HCT116 (cell line): Measurements from ENCODE around the gene TEX48. TPM values are rescaled to one million over a fixed set of nuclear protein-coding genes. Genes with fewer than 3 reads are reported as not detected.

Source experiments
- ATAC-seq: fragments of 200-7000 bp; cut with Tn5 transposase; 2 replicates; pipeline ENCODE4 v1.9.1; 2020; ENCODE audit warnings: mild to moderate bottlenecking, moderate library complexity
- BruUV-seq: library from RNA; stranded (reverse); fragments of 400-500 nt; replicated peaks from 2 replicates; lab custom pipeline; 2021; lab: Mats Ljungman, UMichigan
- CTCF ChIA-PET: fragments of 300-600 bp; sonication (Branson Sonifier 250); formaldehyde crosslinking; loops from one replicate; lab custom pipeline; 2021; ENCODE audit warnings: antibody characterized with exemption; lab: Charles Lee
- POLR2A ChIA-PET: fragments of 300-600, 350-600 bp; sonication (Branson Sonifier 250); formaldehyde crosslinking; loops from one replicate; lab custom pipeline; 2021; ENCODE audit warnings: antibody characterized with exemption; lab: Charles Lee
- RAD21 ChIA-PET, 2 experiments: fragments of 300-600 bp; sonication (Branson Sonifier 250); formaldehyde crosslinking; loops; one replicate each; lab custom pipeline; 2023; ENCODE audit warnings: low total read pairs in 2 of 2; ENCODE audit not compliant: uncharacterized antibody in 2 of 2, unreplicated experiment in 2 of 2, low non-redundant PET in 1 of 2; lab: Charles Lee
- DNase-seq: peaks from one replicate; pipeline ENCODE4 v3.0.0-alpha.2; 2010; ENCODE audit warnings: low read depth, low spot score
- H2AFZ ChIP-seq: fragments of 200-600 bp; shearing (Covaris generic), sonication (generic); 2 replicates; pipeline ENCODE4 v1.6.1; 2017; ENCODE audit warnings: low read depth, mixed run types, mixed read lengths, antibody characterized with exemption, low read length; ENCODE audit not compliant: poor library complexity, severe bottlenecking
- H3K27ac ChIP-seq: 2 replicates; pipeline ENCODE4 v1.5.1; 2012; ENCODE audit warnings: low read depth, low read length
- H3K27me3 ChIP-seq: fragments of 200-600 bp; sonication (generic); 2 replicates; pipeline ENCODE4 v1.6.1; 2016; ENCODE audit warnings: mixed run types, low read length, mixed read lengths; ENCODE audit not compliant: insufficient read depth
- H3K36me3 ChIP-seq, 2 experiments: fragments of 200-500 bp in 1 of 2; fragments of 200-600 bp in 1 of 2; sonication (Bioruptor generic) in 1 of 2; sonication (generic) in 1 of 2; 2 replicates each; pipeline versions ENCODE4 v1.5.1 to v1.6.1; 2014 to 2016; ENCODE audit warnings: low read length in 2 of 2, inconsistent platforms in 1 of 2, mixed read lengths in 1 of 2, mixed run types in 1 of 2; ENCODE audit not compliant: insufficient read depth in 2 of 2, control insufficient read depth in 1 of 2
- H3K4me1 ChIP-seq, 2 experiments: fragments of 200-600 bp in 1 of 2; sonication (generic) in 1 of 2; 2 replicates each; pipeline versions ENCODE4 v1.5.1 to v1.6.1; 2012 to 2017; ENCODE audit warnings: low read length in 2 of 2, inconsistent platforms in 1 of 2, mild to moderate bottlenecking in 1 of 2, mixed read lengths in 1 of 2, mixed run types in 1 of 2, moderate library complexity in 1 of 2; ENCODE audit not compliant: insufficient read depth in 2 of 2, control insufficient read depth in 1 of 2
- H3K4me2 ChIP-seq: fragments of 200-600 bp; sonication (generic); 2 replicates; pipeline ENCODE4 v1.6.1; 2017; ENCODE audit warnings: mixed run types, low read length, mixed read lengths
- H3K4me3 ChIP-seq, 2 experiments: fragments of 200-600 bp in 1 of 2; sonication (generic) in 1 of 2; replicated peaks in 1 of 2; 2 replicates each; pipeline ENCODE4 v1.5.1; 2011 to 2016; ENCODE audit warnings: low read length in 2 of 2, control low read depth in 1 of 2, low read depth in 1 of 2, mild to moderate bottlenecking in 1 of 2, mixed read lengths in 1 of 2, mixed run types in 1 of 2
- H3K79me2 ChIP-seq: fragments of 200-600 bp; sonication (generic); 2 replicates; pipeline ENCODE4 v1.6.1; 2017; ENCODE audit warnings: mild to moderate bottlenecking, mixed run types, low read length, moderate library complexity, mixed read lengths; ENCODE audit not compliant: insufficient read depth
- H3K9ac ChIP-seq: fragments of 200-600 bp; sonication (generic); 2 replicates; pipeline ENCODE4 v1.6.1; 2016; ENCODE audit warnings: low read length, mixed read lengths
- H3K9me2 ChIP-seq: fragments of 200-600 bp; sonication (generic), shearing (Covaris generic); 2 replicates; pipeline ENCODE4 v1.6.1; 2017; ENCODE audit warnings: mixed run types, mild to moderate bottlenecking, moderate library complexity; ENCODE audit not compliant: insufficient read depth
- H3K9me3 ChIP-seq, 2 experiments: fragments of 200-500 bp in 1 of 2; fragments of 200-600 bp in 1 of 2; sonication (Bioruptor generic) in 1 of 2; sonication (generic) in 1 of 2; 2 replicates each; pipeline ENCODE4 v1.6.1; 2014 to 2017; ENCODE audit warnings: low read length in 2 of 2, mixed read lengths in 2 of 2, inconsistent platforms in 1 of 2, low read depth in 1 of 2, mild to moderate bottlenecking in 1 of 2, mixed run types in 1 of 2, moderate library complexity in 1 of 2; ENCODE audit not compliant: control insufficient read depth in 1 of 2, insufficient read depth in 1 of 2
- H4K20me1 ChIP-seq: fragments of 200-600 bp; sonication (generic), shearing (Covaris generic); 2 replicates; pipeline ENCODE4 v1.6.1; 2017; ENCODE audit warnings: mixed run types, mild to moderate bottlenecking, moderate library complexity; ENCODE audit not compliant: insufficient read depth
- CBX3 ChIP-seq: IDR thresholded peaks from 2 replicates; pipeline ENCODE4 v1.6.1; 2012; ENCODE audit warnings: low read depth
- CEBPB ChIP-seq: IDR thresholded peaks from 2 replicates; pipeline ENCODE4 v1.6.1; 2012; ENCODE audit warnings: low read depth
- EGR1 ChIP-seq: IDR thresholded peaks from 2 replicates; pipeline ENCODE4 v1.6.1; 2012; ENCODE audit warnings: low read depth
- ELF1 ChIP-seq: IDR thresholded peaks from 2 replicates; pipeline ENCODE4 v1.6.1; 2012; ENCODE audit warnings: low read depth, borderline replicate concordance
- EZH2 ChIP-seq: fragments of 200-600 bp; sonication (generic); IDR thresholded peaks from 2 replicates; pipeline ENCODE4 v1.6.1; 2017; ENCODE audit warnings: antibody characterized with exemption, mixed run types
- EZH2phosphoT487 ChIP-seq: fragments of 200-600 bp; IDR thresholded peaks from 2 replicates; pipeline ENCODE4 v1.6.1; 2018; ENCODE audit warnings: antibody characterized with exemption, borderline replicate concordance
- FOSL1 ChIP-seq: IDR thresholded peaks from 2 replicates; pipeline ENCODE4 v1.6.1; 2012; ENCODE audit warnings: low read depth
- POLR2A ChIP-seq: IDR thresholded peaks from 2 replicates; pipeline ENCODE4 v1.7.0; 2011; ENCODE audit warnings: borderline replicate concordance; ENCODE audit not compliant: insufficient read depth, insufficient read length; ENCODE audit errors: extremely low read depth
- POLR2AphosphoS5 ChIP-seq: IDR thresholded peaks from 2 replicates; pipeline ENCODE4 v1.6.1; 2011; ENCODE audit warnings: mild to moderate bottlenecking, low read depth, low read length, moderate library complexity
- RAD21 ChIP-seq: IDR thresholded peaks from 2 replicates; pipeline ENCODE4 v1.6.1; 2012; ENCODE audit warnings: low read depth, mild to moderate bottlenecking
- SIN3A ChIP-seq: IDR thresholded peaks from 2 replicates; pipeline ENCODE4 v1.6.1; 2012; ENCODE audit warnings: low read depth
- SP1 ChIP-seq: IDR thresholded peaks from 2 replicates; pipeline ENCODE4 v1.6.1; 2012; ENCODE audit warnings: low read depth
- SRF ChIP-seq: IDR thresholded peaks from 2 replicates; pipeline ENCODE4 v1.6.1; 2012; ENCODE audit warnings: low read depth
- TCF7L2 ChIP-seq: IDR thresholded peaks from 2 replicates; pipeline ENCODE4 v1.7.0; 2011; ENCODE audit warnings: borderline replicate concordance, inconsistent platforms; ENCODE audit not compliant: insufficient read depth, insufficient read length; ENCODE audit errors: extremely low read depth
- YY1 ChIP-seq: IDR thresholded peaks from 2 replicates; pipeline ENCODE4 v1.6.1; 2011; ENCODE audit warnings: low read length, low read depth, moderate library complexity, mild to moderate bottlenecking; ENCODE audit not compliant: insufficient replicate concordance; ENCODE audit errors: extremely low read depth
- ZFX ChIP-seq: fragments of 450-650 bp; IDR thresholded peaks from 2 replicates; pipeline ENCODE4 v1.6.1; 2017
- ZNF274 ChIP-seq: fragments of 200-500 bp; sonication (Bioruptor generic); IDR thresholded peaks from 2 replicates; pipeline ENCODE4 v1.6.1; 2014; ENCODE audit warnings: mild to moderate bottlenecking, low read depth, low read length, inconsistent platforms
- intact Hi-C: fragments of 100-400 bp; cut with micrococcal nuclease; formaldehyde crosslinking; loops from 2 replicates; pipeline ENCODE4 v1.10.0; 2022
- total RNA-seq: library from RNA; stranded (reverse); gene quantifications from one replicate; pipeline ENCODE4 v1.2.1, GENCODE V29; 2021; ENCODE audit not compliant: unreplicated experiment
- TF ChIP-seq, protein P1 (sequence below): IDR thresholded peaks from 2 replicates; pipeline ENCODE4 v1.6.1; 2011; ENCODE audit warnings: mild to moderate bottlenecking, low read length, moderate library complexity; ENCODE audit not compliant: insufficient replicate concordance; ENCODE audit errors: extremely low read depth
- TF ChIP-seq, protein P2 (sequence below): IDR thresholded peaks from 2 replicates; pipeline ENCODE4 v1.6.1; 2012
- TF ChIP-seq, protein P3 (sequence below): IDR thresholded peaks from 2 replicates; pipeline ENCODE4 v1.6.1; 2012

TEX48 gene
- total RNA-seq, 1 experiment from 2014 or later = not detected

DNA sequence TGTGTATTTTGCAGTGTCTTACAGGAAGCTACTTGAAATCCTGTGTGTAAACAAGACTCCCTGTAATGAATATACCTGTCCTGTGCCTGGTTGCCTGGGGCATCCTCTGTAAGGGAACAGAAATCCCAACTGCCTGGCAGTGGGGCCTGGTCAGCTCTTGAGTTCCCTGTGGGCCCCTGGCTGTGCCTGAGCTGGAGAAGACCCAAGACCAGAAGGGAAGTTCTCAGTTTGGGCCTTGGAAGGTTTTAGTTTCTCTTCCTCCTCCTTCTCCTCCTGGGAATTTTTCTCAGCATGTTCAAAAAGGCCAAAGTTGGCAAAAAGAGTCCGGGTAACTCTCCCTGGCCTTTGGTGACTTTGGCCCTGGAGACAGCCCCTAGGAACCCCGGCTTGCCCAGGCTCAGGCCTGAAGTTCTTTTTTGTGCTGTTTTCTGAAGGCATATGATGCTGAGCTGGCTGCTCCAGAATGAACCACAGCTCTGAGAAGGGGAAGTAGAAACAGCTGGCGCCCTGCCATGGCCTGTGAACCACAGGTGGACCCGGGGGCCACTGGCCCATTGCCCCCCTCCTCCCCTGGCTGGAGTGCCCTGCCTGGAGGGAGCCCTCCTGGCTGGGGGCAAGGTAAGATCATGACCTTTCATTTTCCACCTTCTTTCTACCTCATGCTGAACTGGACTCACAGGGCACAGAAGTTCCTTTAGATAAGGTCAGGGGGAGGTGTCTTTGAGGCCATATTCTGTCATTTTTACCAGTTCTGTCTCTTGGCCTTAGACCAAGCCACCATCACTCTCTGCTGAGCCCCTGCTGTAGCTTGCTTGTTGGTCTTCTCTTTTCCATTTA lies 65.1 kb downstream of the TEX48 start:
- no TSS peak for BruUV-seq
- no peak overlapping the region for H3K4me3 ChIP-seq
- H3K4me1 ChIP-seq = peaks cover 4 to 13% of the 10 kb centered on the region in 2 experiments; a peak in 3 of 4 replicates
- peaks cover 8% of the 10 kb centered on the region; the same call in 1 of the 2 replicates for H3K79me2 ChIP-seq
- H3K27me3 ChIP-seq = no peaks in the 10 kb centered on the region
- intact Hi-C loops = no loop called here
- H3K27ac ChIP-seq = no peak overlapping the region
- POLR2A ChIA-PET = no interaction called here
- no peak overlapping the region for H2AFZ ChIP-seq
- H3K36me3 ChIP-seq = no peaks in the 10 kb centered on the region; a peak in 1 of 4 replicates
- H3K9me2 ChIP-seq = no peaks in the 10 kb centered on the region
- H3K4me2 ChIP-seq = no peak overlapping the region
- ATAC-seq (no peak), DNase-seq (no peak)
- no peak overlapping the region for H3K9ac ChIP-seq
- RAD21 ChIA-PET = no interaction called here
- no peak for TF ChIP-seq TCF7L2
- TF ChIP-seq FOSL1 = no peak
- no peak for TF ChIP-seq POLR2AphosphoS5
- no peak for TF ChIP-seq EGR1
- TF ChIP-seq EZH2 = no peak
- no peak for TF ChIP-seq SP1
- no peak for TF ChIP-seq RAD21
- no peak for TF ChIP-seq CEBPB
- no peak for TF ChIP-seq SIN3A
- TF ChIP-seq, protein P1, sequence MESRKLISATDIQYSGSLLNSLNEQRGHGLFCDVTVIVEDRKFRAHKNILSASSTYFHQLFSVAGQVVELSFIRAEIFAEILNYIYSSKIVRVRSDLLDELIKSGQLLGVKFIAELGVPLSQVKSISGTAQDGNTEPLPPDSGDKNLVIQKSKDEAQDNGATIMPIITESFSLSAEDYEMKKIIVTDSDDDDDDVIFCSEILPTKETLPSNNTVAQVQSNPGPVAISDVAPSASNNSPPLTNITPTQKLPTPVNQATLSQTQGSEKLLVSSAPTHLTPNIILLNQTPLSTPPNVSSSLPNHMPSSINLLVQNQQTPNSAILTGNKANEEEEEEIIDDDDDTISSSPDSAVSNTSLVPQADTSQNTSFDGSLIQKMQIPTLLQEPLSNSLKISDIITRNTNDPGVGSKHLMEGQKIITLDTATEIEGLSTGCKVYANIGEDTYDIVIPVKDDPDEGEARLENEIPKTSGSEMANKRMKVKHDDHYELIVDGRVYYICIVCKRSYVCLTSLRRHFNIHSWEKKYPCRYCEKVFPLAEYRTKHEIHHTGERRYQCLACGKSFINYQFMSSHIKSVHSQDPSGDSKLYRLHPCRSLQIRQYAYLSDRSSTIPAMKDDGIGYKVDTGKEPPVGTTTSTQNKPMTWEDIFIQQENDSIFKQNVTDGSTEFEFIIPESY = no peak
- TF ChIP-seq ELF1 = no peak
- no peak for TF ChIP-seq POLR2A
- TF ChIP-seq EZH2phosphoT487 = no peak
- TF ChIP-seq ZFX = no peak
- no peak for TF ChIP-seq CBX3
- TF ChIP-seq ZNF274 = no peak
- TF ChIP-seq YY1 = no peak
- TF ChIP-seq, protein P2, sequence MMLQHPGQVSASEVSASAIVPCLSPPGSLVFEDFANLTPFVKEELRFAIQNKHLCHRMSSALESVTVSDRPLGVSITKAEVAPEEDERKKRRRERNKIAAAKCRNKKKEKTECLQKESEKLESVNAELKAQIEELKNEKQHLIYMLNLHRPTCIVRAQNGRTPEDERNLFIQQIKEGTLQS = no peak
- no peak for TF ChIP-seq SRF
- TF ChIP-seq, protein P3, sequence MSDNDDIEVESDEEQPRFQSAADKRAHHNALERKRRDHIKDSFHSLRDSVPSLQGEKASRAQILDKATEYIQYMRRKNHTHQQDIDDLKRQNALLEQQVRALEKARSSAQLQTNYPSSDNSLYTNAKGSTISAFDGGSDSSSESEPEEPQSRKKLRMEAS = no peak
- TF ChIP-seq, all 23 proteins: peak for 0
- H4K20me1 ChIP-seq = no peaks in the 10 kb centered on the region
- H3K9me3 ChIP-seq = no peaks in the 10 kb centered on the region
- CTCF ChIA-PET = interaction anchor here (1.6 kb wide), 1 partner anchor 37 kb away, joined by 4 read pairs; no protein-coding TSS in a partner anchor
